ENCODE measurements around the gene CHML. TPM values are rescaled to one million over a fixed set of nuclear protein-coding genes. Genes with fewer than 3 reads are reported as not detected.

Gene CHML
- total RNA-seq, 1 donor, result 10.1 TPM

DNA sequence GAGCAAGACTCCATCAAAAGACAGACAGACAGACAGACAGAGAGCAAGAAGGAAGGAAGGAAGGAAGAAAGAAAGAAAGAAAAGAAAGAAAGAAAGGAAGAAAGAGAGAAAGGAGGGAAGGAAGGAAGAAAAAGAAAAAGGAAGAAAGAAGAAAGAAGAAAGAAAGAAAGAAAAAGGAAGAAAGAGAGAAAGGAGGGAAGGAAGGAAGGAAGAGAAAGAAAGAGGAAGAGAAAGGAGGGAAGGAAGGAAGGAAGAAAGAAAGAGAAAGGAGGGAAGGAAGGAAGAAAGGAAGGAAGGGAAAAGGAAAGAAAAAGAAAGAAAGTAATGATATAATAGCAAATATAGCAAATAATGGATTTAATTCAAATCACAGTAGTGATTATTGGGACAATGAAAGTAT is 32.7 kb downstream of the CHML start:
- TF ChIP-seq, protein P1, sequence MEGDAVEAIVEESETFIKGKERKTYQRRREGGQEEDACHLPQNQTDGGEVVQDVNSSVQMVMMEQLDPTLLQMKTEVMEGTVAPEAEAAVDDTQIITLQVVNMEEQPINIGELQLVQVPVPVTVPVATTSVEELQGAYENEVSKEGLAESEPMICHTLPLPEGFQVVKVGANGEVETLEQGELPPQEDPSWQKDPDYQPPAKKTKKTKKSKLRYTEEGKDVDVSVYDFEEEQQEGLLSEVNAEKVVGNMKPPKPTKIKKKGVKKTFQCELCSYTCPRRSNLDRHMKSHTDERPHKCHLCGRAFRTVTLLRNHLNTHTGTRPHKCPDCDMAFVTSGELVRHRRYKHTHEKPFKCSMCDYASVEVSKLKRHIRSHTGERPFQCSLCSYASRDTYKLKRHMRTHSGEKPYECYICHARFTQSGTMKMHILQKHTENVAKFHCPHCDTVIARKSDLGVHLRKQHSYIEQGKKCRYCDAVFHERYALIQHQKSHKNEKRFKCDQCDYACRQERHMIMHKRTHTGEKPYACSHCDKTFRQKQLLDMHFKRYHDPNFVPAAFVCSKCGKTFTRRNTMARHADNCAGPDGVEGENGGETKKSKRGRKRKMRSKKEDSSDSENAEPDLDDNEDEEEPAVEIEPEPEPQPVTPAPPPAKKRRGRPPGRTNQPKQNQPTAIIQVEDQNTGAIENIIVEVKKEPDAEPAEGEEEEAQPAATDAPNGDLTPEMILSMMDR (IDR thresholded peaks at IDR 0.05; ENCODE audit: insufficient read depth, low read length), result no peak
- DNase-seq (ENCODE audit: low read depth), result no peak
- H3K4me3 ChIP-seq (ENCODE audit: low read depth, low read length), result no peak overlapping the region

DNA sequence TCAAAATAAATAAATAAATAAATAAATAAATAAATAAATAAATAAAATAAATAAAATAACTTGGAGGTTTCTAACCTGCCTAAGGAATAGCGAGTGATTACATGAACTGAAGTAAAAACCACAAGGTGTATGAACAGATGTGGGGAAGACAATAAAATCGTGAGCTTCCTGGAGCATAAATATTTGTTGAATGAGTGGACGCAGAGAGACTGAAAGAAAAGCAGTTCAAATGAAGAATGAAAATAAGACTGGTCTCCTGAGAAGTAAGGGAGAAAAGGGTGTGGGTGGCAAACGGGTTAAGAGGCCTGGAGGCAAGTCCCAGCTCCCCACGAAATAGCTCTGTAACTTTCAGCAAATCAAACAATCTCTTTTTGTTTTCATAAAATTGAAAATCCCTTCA is 33.6 kb downstream of the CHML start:
- no peak overlapping the region for H3K4me3 ChIP-seq (ENCODE audit: low read depth, low read length)
- no peak for DNase-seq (ENCODE audit: low read depth)
- TF ChIP-seq, protein P1 (IDR thresholded peaks at IDR 0.05; ENCODE audit: insufficient read depth, low read length), result no peak

DNA sequence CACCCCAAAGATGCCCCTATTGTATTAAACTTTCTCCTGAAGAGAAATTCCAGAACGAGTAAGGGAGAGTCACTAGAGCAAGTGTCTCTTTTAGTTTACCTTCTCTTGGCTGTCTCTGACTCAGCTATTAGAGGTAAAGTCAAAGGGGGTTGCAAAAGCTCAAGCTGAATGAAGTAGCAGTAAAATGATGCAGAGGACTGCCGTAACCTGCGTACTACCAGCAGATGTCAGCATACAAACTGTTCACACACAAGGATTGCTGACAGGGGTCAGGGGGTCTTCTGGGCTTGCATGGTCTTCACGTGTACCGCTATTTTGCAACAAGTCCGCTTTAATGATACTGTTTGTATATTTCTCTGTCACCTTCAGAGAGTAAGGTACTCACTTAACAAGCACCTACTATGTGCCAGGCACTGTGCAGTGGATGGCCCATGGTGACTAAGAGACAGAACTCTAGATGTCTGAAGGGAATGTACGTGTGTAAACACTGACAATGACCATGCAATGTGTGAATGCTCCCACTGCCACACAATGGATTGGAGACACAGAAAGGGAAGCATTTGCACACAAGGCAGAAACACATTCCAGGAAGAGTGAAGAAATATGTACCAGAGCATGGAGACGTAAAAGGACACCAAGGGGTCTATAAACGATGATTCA is 34.9 kb downstream of the CHML start:
- no peak for DNase-seq (ENCODE audit: low read depth)
- TF ChIP-seq, protein P1 (IDR thresholded peaks at IDR 0.05; ENCODE audit: insufficient read depth, low read length), result no peak
- no peak overlapping the region for H3K4me3 ChIP-seq (ENCODE audit: low read depth, low read length)

DNA sequence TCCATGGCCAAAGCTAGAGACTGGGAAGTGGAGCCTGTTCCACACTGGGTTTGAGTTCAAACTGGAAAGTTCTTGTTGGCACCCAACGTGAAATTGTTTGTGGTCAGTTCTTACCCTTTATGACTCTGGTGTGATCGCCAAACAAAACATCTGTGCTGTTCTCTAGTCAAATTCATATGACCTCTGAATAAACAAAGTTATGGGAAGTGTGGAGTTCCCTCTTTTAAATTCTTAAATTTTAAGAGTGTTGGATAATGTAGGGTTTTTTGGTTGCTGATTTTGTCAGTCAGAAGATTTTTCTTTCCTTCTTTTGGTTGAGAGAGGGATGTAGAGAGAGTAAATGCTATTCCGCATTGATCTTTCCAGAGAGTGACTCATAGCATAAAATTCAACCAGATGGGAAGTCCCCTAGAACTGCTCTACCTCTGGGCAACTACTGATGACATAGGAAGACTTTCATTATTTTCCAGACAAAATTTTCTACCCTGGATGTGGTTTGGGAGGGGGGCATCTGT is 36.4 kb downstream of the CHML start:
- no peak overlapping the region for H3K4me3 ChIP-seq (ENCODE audit: low read depth, low read length)
- TF ChIP-seq, protein P1 (IDR thresholded peaks at IDR 0.05; ENCODE audit: insufficient read depth, low read length), result no peak
- DNase-seq (ENCODE audit: low read depth), result peak; percentile 67

DNA sequence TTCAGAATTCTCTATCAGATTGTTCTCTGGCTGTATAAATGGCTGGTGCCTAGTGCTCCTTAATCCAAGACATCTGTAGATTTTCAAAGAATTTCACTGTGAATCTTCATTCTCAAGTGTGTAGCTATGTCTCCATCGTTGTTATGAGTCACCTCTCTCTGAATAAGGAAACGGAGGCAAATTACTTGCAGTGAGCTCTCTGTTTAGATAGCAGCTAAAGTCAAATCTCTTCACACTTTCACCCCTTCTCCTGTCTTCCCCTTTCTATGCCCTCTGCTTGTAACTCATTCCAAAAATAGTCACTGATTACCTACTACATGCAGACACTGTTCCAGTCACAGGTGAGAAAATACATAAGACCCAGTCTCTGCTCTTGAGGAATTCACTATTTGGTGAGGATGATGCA is 39.7 kb downstream of the CHML start:
- DNase-seq (ENCODE audit: low read depth), result no peak
- TF ChIP-seq, protein P1 (IDR thresholded peaks at IDR 0.05; ENCODE audit: insufficient read depth, low read length), result no peak
- H3K4me3 ChIP-seq (ENCODE audit: low read depth, low read length), result no peak overlapping the region

GRCh38 chr1:241598249-241598648 is 41.9 kb downstream of the CHML start:
- no peak for DNase-seq (ENCODE audit: low read depth)
- H3K4me3 ChIP-seq (ENCODE audit: low read depth, low read length), result no peak overlapping the region
- TF ChIP-seq, protein P1 (IDR thresholded peaks at IDR 0.05; ENCODE audit: insufficient read depth, low read length), result no peak

GRCh38 chr1:241596633-241597032 is 43.5 kb downstream of the CHML start:
- no peak overlapping the region for H3K4me3 ChIP-seq (ENCODE audit: low read depth, low read length)
- TF ChIP-seq, protein P1 (IDR thresholded peaks at IDR 0.05; ENCODE audit: insufficient read depth, low read length), result no peak
- DNase-seq (ENCODE audit: low read depth), result no peak
